Activated CD4-positive, CD25-positive, alpha-beta regulatory T cell treated with anti-CD3 and anti-CD28 coated beads, Interleukin-2, amount 50 U/mL, for 24 hours (primary cell): ENCODE measurements around the gene NUTM2F.
A peak's percentile ranks its signal among the peaks of the same experiment; 100 is the strongest.
"Not testable (repeated sequence)": the region's sequence is repeated elsewhere in the genome, so short reads cannot be mapped to it uniquely, and the experiment has no call there.

Source experiments
- ATAC-seq, 2 donors: fragments of 150-1000 bp; cut with Tn5 transposase; one replicate each; pipeline ENCODE4 v1.10.0; 2021; ENCODE audit warnings: mild to moderate bottlenecking in 1 of 2, moderate library complexity in 1 of 2

The NUTM2F gene, protein sequence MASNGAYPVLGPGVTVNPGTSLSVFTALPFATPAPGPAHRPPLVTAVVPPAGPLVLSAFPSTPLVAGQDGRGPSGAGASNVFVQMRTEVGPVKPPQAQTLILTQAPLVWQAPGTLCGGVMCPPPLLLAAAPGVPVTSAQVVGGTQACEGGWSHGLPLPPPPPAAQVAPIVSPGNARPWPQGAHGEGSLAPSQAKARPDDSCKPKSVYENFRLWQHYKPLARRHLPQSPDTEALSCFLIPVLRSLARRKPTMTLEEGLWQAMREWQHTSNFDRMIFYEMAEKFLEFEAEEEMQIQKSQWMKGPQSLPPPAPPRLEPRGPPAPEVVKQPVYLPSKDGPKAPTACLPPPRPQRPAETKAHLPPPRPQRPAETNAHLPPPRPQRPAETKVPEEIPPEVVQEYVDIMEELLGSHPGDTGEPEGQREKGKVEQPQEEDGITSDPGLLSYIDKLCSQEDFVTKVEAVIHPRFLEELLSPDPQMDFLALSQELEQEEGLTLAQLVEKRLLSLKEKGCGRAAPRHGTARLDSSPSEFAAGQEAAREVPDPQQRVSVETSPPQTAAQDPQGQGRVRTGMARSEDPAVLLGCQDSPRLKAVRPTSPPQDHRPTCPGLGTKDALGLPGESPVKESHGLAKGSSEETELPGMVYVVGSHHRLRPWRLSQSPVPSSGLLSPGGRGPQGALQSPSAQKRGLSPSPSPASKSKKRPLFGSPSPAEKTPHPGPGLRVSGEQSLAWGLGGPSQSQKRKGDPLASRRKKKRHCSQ

DNA sequence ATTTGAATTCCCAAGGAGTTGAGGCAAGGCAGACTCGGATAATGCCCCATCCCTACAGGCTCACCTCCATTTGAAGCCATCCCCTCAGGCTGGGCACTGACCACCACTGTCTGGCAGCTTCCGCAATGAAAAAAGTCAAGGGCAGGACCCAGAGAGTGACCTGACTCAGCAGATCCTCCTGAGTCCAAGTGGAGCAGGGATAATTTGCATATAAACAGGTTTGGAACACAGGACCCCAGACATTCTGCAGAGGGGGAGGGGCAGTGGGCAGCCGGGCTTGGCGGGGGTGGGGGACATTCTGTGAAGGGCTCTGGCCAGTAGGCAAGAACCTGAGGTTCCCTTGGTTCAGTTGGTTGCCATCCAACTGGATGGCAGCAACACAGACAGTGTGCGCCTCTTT lies at the start of gene NUTM2F:
NUTM2F (minus strand) TSS at position 101 of the 400 bp plus-strand sequence; CDS start at position 80, 21 bp downstream.
- not testable (repeated sequence) for ATAC-seq

DNA sequence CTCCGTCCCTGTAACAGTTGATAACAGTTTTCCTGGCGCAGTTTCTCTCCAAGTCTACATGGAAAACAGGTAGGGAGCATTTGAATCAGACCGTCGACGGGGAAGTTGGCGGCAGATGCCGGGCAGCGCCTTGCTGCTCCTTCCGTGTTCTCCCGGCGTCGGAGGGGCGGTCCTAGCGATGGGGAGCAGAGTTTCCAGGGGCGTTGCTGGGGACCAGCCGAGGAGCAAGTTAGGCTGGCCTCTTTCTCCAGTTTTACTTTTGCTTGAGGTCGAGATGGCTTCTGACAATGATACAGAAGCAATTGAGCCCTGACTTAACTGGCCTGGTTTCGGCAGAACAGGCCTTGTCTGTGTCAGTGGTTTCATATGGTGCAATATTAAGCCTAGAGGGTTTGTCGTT lies 46.8 kb upstream of the NUTM2F start:
- peak; percentile 42 to 46 for ATAC-seq

DNA sequence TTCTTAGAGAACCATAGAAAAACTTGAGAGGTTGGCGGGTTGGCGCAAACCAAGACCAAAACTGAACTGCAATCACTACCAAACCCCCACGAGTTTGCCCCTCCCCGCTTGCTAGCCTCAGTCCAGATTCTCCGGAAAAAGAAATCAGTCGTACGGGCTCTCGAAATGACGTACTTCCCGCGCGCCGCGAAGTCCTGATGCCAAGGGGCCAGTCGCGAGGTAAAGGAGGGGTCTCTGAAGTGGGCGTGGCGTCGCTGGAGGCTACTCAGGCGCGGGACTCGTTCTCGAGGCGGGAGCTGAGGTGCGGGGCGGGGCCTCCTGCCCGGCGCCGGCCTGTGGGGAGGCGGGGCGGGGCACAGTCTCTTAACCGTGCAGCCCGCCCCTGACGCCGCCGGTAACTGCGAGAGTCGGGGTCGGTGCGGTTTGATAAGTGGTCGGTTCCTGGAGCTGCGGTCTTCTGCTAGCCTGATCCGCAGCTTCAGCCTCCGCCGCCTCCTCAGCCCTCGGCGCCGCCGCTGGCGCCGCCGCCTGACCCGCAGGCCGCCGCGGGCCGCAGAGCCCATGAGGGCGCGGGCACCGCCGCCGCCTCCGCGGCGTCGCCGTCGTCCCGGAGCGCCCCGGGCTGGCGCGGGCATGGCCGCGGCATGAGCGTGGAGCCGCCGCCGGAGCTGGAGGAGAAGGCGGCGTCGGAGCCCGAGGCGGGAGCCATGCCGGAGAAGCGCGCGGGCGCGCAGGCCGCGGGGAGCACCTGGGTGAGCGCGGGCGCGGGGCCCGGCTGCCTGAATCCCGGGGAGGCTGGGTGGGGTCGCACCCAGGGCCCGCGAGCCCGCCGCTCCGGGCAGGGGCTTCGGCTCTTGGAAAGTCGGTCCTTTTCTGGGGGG lies 46.0 kb upstream of the NUTM2F start:
- peak; percentile 94 to 96 for ATAC-seq

DNA sequence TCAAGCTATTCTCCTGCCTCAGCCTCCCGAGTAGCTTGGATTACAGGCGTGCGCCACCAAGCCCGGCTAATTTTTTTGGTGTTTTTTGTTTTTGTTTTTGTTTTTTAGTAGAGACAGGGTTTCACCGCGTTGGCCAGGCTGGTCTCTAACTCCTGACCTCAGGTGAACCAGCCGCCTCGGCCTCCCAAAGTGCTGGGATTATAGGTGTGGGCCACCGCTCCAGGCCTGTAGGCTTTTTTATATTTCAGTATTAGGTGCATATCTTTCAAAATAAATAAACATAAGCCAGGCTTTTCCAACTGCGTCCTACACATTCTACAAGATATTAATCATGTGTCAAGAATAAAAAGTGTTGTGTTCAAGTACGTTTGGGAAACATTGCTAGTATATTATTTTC lies 45.3 kb upstream of the NUTM2F start:
- ATAC-seq, result not testable (repeated sequence)

DNA sequence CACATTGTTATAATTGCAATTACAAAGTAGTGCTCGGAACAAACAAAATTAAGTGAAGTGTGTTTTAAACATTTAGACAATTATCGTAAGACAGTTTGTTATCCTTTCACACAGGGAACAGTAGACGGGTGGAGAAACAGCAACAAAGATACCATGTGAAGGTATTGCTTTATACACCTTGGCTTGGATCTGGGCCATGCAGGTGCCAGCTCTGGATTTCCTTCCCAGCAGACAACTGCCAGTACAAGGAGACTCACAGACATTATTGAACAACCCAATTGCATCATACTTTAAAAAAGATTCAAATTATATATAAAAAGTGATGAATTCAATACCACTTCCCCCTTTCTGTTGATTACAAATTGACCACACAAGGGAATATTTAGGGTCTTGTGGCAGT lies 41.8 kb upstream of the NUTM2F start:
- ATAC-seq, result not testable (repeated sequence)

DNA sequence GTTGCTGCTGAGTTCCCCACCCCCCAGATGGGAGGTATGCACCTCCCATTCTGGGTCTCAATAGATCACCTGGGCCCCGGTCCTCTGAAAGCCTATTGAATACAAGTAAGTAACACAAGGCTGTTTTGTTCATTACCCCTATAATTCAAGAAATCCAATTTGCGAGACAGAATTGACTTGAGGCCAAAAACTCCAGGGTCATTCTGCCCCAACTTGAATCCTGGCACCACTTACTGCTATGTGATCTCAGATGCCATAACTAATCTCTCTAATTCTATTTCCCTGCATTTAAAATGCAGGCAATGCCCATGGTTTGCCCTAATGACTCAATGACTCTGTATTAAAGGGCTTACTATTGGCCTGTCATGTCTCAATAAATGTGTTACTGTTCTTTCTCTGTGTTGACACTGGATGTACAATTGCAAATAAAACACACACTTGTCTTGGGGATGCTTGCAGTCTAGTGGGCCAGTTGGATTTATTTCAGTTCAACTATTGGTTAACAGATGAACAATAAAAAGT lies 35.7 kb upstream of the NUTM2F start:
- not testable (repeated sequence) for ATAC-seq

DNA sequence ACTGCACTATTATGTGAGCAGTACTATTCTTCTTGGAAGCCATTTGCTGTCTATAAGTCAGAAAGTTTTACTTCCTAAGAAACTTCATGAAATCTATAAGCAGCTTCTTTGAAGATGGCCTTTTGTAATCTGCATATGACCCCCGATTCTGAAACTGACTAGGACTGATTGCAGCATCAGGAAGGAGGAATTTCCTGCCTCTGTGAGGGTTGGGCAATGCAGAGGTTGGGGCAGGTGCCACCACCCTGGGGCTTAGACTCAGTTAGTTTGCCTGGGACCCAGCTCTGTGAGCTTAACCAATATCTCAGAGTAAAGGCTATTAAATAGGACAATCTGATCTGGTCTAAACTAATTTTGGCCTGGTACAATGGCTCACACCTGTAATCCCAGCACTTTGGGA lies 28.7 kb upstream of the NUTM2F start:
- ATAC-seq, result not testable (repeated sequence)

DNA sequence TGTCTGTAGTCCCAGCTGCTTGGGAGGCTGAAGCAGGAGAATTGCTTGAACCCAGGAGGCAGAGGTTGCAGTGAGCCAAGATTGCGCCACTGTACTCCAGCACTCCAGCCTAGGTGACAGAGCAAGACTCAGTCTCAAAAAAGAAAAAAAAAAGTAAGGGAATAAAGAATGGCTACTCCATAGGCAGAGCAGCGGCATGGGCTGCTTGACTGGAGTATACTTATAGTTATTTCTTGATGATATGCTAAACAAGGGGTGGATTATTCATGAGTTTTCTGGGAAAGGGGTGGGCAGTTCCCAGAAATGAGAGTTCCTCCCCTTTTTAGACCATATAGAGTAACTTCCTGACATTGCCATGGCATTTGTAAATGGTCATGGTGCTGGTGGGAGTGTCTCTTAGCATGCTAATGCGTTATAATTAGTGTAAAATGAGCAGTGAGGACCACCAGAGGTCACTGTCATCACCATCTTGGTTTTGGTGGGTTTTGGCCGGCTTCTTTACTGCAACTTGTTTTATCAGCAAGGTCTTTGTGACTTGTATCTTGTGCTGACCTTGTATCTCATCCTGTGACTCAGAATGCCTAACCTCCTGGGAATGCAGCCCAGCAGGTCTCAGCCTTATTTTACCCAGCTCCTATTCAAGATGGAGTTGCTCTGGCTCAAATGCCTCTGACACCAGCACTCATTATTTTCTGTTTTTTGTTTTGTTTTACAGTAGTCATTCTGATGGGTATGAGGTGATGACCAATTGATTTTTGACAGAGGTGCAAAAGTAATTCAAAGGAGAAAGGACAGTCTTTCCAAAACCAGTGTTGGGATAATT lies 23.7 kb upstream of the NUTM2F start:
- ATAC-seq, result not testable (repeated sequence)

DNA sequence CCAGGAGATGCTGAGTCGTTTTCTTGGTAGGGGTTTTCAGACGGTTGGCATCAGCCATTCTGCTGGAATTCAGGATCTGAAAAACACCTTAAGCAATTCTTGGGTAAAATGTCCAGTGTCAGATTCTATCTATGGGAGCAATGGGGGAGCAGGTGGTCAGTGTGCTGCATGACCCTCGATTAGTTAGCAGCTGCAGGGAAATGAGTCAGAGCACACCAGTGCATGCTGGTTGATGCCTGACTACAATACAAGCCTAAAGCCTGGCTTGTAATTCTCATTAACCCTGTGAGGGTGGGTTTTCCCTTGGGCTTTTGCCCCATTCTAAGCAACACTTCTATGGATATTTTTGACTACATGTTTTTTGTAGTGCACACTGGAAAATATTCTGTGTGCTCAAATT lies 20.3 kb upstream of the NUTM2F start:
- ATAC-seq, result not testable (repeated sequence)

DNA sequence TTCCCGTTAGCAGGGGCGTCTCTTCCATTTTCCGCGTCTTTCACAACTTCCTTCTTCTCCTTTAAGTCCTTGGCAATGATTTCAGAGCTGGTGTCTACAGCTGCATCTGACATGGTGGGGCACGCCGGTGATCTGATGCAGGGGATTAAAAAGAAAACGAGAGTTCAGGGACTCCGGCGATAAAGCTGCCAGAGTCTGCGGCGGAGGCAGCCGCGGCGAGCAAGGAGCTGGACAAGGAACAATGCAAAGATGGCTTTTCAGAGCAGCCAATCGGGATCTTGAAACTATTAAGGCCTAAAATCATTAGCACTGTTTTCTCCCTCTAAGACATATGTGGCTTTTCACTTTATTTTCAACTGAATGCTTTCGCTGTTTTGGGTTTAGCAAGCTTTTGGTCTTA lies 19.0 kb upstream of the NUTM2F start:
- not testable (repeated sequence) for ATAC-seq

DNA sequence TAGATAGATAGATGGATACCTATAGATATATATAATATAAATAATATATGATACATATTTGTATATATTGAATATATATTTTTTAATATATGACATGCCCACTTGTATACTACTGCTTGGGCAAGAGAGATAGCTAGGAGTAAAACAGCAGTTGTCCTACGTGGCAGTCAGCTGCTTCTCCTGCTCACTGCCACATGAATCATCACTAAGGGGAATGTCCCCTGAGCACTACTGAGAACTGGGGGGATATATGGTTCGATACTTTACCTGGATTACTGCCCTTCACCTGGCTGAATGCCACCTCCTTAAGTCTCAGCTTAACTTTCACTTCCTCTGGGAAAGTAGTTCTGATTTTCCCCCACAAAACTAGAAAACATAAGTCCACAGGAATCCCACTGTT lies 13.3 kb upstream of the NUTM2F start:
- not testable (repeated sequence) for ATAC-seq

DNA sequence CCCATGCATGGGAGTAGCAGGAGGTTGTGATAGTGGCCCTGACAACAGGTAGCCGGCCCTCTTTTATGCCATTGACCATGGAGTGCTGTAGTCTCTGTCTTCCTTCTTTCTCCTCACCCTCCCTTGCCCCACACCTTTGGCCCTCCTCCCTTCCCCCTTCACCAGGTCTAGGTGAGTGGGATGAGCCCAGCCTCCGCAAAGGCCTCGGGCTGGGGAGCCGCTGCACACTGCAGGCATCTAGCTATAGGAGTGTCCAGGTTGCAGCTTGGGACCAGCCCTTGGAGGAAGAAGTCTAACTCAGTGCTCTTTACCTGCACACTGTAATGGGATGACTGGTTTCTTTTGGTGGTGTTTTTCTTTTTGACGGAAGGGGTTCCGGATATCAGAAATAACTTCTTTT lies 12.3 kb upstream of the NUTM2F start:
- ATAC-seq, result not testable (repeated sequence)

DNA sequence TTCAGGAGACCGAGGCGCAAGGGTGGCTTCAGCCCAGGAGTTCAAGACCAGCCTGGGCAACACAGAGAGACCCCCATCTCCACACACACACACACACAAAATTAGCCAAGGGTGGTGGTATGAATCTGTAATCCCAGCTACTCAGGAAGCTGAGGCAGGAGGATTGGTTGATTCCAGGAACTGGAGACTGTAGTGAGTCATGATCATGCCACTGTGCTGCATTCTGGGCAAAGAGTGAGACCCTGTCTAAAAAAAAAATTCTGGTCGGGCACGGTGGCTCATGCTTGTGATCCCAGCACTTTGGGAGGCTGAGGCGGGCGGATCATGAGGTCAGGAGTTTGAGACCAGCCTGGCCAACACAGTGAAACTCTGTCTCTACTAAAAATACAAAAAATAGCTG lies 11.2 kb upstream of the NUTM2F start:
- ATAC-seq, result not testable (repeated sequence)

DNA sequence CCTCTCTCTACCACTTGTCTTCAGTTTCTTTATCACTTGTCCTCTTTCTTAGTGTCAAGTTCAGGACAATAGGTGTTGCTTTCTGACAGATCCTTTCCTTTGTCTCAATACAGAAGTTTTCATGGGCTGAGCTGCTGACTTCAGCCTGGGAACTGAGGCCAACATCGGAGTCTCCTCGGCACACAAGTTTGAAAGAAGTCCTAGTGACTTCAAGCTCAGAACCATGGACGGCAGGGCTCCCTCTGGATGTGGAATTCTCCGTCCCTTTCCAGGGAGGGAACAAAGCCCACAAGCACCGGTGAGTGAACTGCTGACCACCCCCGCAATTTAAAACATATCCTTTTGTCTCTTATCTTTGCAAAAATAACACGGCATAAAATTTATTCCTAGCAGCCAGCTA lies 10.3 kb upstream of the NUTM2F start:
- not testable (repeated sequence) for ATAC-seq

DNA sequence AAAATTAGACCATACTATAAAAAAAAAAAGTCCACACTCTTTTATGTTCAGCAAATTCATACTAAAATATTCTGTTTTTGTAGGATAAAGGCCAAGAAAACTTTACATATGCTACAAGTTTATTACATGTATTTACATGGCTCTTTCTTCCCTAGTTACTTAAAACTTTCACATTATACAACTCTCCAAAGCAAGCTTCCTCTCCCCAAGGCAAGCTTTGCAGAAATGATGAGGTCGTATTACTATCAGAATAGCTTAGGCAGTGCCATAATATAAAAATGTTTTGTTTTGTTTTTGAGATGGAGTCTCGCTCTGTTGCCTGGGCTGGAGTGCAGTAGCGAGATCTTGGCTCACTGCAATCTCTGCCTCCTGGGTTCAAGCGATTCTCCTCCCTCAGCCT lies 8.0 kb upstream of the NUTM2F start:
- not testable (repeated sequence) for ATAC-seq

DNA sequence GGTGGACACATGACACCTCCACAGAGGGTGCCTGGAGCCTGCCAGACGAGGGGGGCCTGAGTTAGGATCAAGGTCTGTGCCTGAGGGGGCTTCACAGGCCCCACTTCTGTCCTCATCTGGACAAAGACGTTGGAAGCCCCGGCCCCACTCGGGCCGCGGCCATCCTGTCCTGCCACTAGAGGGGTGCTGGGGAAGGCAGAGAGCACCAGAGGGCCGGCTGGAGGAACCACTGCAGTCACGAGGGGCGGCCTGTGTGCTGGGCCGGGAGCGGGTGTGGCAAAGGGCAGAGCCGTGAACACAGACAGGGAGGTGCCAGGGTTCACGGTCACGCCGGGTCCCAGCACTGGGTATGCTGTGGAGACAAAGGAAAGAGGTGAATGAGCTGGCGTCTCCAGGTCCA lies 2.9 kb downstream of the NUTM2F start:
- ATAC-seq, result not testable (repeated sequence)

DNA sequence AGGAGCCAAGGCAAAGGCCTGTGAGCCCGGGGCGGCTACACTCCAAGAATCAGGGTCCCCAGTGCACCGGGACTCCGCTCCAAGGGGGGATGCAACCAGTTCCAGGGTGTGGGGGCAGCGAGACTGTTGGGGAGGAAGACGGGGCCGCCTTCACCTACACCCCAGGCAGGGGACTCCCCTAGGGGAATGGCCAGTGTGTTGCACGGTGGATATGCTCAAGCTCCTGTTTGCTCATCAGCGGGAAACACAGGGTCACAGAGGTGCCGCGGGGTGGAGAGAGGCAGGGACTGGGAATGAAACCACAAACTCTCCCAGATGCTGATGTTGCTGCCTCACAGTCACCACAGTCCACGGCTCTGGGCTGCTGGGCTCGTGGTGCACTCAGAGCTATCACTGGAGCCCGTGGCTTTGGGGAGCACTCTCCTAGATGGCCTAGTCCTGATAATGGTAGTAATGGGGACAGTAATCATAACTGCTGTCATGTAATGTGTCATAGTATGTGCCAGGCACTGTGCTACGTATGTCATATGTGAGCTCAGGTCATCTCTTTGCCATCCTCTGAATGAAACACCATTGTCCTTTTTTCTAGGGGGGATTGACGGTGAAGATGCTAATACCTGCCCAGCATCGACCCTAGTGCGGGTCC lies 5.2 kb downstream of the NUTM2F start:
- not testable (repeated sequence) for ATAC-seq

DNA sequence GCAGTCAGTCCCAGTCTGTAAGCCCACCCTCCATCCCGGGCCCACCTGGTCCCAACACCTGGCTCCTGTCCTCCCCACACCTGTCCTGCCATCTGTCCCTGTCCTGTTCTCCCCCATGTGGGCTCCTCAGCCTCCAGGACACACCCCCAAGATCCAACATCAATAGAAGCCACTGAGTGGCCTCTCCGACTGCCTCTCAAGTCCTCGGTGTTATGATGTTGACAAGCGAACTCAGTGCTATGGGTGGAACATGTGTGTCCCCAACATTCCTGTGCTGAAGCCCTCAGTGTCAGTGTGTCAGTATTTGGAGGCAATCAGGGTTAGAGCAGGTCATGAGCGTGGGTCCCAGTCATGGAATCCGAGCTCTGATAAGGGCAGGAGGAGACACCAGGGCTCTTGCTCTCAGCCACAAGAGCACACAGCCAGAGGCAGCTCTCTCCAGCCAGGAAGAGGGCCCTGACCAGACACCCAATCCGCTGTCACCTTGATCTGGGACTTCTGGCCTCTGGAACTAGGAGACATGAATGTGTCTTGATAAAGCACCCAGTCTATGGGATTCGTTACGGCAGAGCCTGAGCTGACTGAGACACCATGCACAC lies 6.0 kb downstream of the NUTM2F start:
- not testable (repeated sequence) for ATAC-seq

DNA sequence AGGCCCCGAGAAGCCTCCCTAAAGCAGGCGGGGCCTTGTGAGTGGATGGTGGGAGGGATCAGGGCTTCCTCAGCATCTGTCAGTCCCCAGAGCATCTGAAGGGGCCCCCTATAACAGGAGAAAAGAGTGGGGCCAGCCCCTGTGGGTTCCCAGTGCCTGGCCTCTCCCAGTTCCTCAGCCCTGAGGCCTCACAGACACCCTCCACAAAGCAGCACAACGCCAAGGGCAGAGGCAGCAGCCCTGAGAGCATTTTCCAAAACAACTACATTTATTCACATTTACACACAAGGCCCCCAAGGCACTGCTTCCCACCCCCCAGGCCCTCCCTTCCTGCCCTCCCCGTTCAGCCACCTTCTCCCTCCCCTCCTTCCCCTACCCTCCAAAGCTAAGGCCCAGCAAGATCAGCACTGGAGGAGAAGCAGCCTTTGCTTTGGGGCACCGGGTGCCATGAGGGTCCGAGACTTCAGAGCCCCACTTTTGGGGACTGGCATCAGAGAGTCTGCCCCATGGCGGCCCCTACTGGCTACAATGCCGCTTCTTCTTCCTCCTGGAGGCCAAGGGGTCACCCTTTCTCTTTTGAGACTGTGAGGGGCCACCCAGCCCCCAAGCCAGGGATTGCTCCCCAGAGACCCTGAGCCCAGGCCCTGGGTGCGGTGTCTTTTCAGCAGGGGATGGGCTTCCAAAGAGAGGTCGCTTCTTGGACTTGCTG lies 10.3 kb downstream of the NUTM2F start:
- ATAC-seq, result not testable (repeated sequence)

DNA sequence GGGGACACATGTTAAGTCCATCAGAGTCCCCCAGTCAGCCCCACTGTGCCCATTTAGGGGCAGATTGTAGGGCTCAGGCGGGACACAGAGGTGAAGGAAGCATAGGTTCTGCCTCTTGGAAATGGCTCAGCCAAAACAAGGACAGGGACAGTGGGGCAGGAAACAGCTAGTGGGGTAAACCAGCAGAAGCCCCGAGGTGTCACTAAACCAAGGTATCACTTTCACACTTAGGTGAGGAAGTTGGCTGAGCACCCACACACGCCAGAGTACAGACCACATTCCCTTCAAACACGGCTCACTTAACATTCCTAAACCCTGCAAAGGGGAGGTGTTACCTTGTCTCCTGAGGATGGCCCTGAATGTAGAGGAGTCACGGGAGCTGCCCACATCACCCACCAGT lies 12.2 kb downstream of the NUTM2F start:
- ATAC-seq, result not testable (repeated sequence)
